SJSA1 (cell line): ENCODE data around the gene SUSD4. TPM values are rescaled to one million over a fixed set of nuclear protein-coding genes. Genes with fewer than 3 reads are reported as not detected.

Experiments used
- DNase-seq, 2 experiments: peaks; one replicate each; pipeline ENCODE4 v3.0.0-alpha.2; 2015 to 2020; ENCODE audit warnings: low spot score in 2 of 2, low read depth in 1 of 2
- H3K27ac ChIP-seq: fragments of 250-450 bp; sonication (Bioruptor Pico); 2 replicates; pipeline ENCODE4 v1.5.1; 2020; ENCODE audit warnings: mild to moderate bottlenecking, moderate library complexity
- H3K27me3 ChIP-seq: fragments of 250-450 bp; sonication (Bioruptor Pico); replicated peaks from 2 replicates; pipeline ENCODE4 v1.5.1; 2020; ENCODE audit warnings: mild to moderate bottlenecking, moderate library complexity
- H3K36me3 ChIP-seq: fragments of 250-450 bp; sonication (Bioruptor Pico); 2 replicates; pipeline ENCODE4 v1.5.1; 2020; ENCODE audit warnings: mild to moderate bottlenecking
- H3K4me1 ChIP-seq: fragments of 250-450 bp; sonication (Bioruptor Pico); replicated peaks from 2 replicates; pipeline ENCODE4 v1.6.1; 2021; ENCODE audit warnings: mild to moderate bottlenecking
- H3K4me3 ChIP-seq: fragments of 250-450 bp; sonication (Bioruptor Pico); 2 replicates; pipeline ENCODE4 v1.5.1; 2020; ENCODE audit warnings: mild to moderate bottlenecking
- H3K9me3 ChIP-seq: fragments of 250-450 bp; sonication (Bioruptor Pico); replicated peaks from 2 replicates; pipeline ENCODE4 v1.5.1; 2020; ENCODE audit warnings: mild to moderate bottlenecking
- total RNA-seq: library from RNA; depleted of rRNA; stranded (reverse); fragments of >200 nt; shearing (Covaris generic); gene quantifications from 2 replicates; pipeline ENCODE4 v1.2.3, GENCODE V29; 2014

The SUSD4 gene
- total RNA-seq, 1 experiment from 2014 or later, result 0.74 TPM

- peak in 1 of 2 experiments; percentile 17 for DNase-seq
- Histone ChIP-seq H3K36me3 (no peaks in the 10 kb centered on the region), H3K4me3 (no peak overlapping the region), H3K4me1 (peaks cover 11% of the 10 kb centered on the region), H3K27ac (no peak overlapping the region), H3K9me3 (no peaks in the 10 kb centered on the region), H3K27me3 (no peaks in the 10 kb centered on the region)
Observed at GRCh38 chr1:223243441-223244050, 120.4 kb downstream of the SUSD4 start.

GRCh38 chr1:223242971-223243370 lies 121.0 kb downstream of the SUSD4 start:
- Histone ChIP-seq H3K4me1 (peaks cover 11% of the 10 kb centered on the region), H3K9me3 (no peaks in the 10 kb centered on the region), H3K27ac (no peak overlapping the region), H3K4me3 (no peak overlapping the region), H3K36me3 (no peaks in the 10 kb centered on the region), H3K27me3 (no peaks in the 10 kb centered on the region)
- no peak for DNase-seq

GRCh38 chr1:223242382-223242955 lies 121.5 kb downstream of the SUSD4 start:
- Histone ChIP-seq H3K4me1 (peaks cover 11% of the 10 kb centered on the region), H3K36me3 (no peaks in the 10 kb centered on the region), H3K4me3 (no peak overlapping the region), H3K27me3 (no peaks in the 10 kb centered on the region), H3K27ac (no peak overlapping the region), H3K9me3 (no peaks in the 10 kb centered on the region)
- DNase-seq, result peak in 1 of 2 experiments; percentile 41

DNA sequence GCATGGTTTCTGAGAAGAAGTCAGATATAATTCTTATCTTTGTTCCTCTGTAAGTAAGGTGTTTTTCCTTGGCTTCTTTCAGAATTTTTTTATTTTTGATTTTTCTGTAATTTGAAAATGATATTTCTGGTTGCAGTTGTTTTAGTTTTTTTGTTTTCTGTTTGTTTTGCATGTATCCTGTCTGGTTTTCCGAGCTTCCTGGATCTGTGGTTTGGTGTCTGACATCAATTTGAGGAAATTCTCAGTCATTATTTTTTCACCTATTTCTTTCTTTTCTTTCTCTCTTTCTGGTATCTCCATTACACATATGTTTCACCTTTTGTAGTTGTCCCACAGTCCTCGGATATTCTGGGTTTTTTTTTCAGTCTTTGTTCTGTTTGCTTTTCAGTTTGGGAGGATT lies 123.9 kb downstream of the SUSD4 start:
- no peaks in the 10 kb centered on the region for H3K27me3 ChIP-seq
- H3K4me1 ChIP-seq, result peaks cover 10% of the 10 kb centered on the region
- no peaks in the 10 kb centered on the region for H3K36me3 ChIP-seq
- DNase-seq, result no peak
- H3K27ac ChIP-seq, result no peak overlapping the region
- no peak overlapping the region for H3K4me3 ChIP-seq
- no peaks in the 10 kb centered on the region for H3K9me3 ChIP-seq

- H3K9me3 ChIP-seq, result no peaks in the 10 kb centered on the region
- H3K36me3 ChIP-seq, result no peaks in the 10 kb centered on the region
- no peaks in the 10 kb centered on the region for H3K27me3 ChIP-seq
- peak overlapping the region; percentile 98; the same call in 1 of the 2 replicates for H3K27ac ChIP-seq
- H3K4me1 ChIP-seq, result peaks cover 48% of the 10 kb centered on the region
- no peak overlapping the region for H3K4me3 ChIP-seq
- DNase-seq, result peak in 1 of 2 experiments; percentile 6
Observed at GRCh38 chr1:223235091-223235490, 128.9 kb downstream of the SUSD4 start.

GRCh38 chr1:223234534-223234933 lies 129.4 kb downstream of the SUSD4 start:
- Histone ChIP-seq H3K4me1 (peaks cover 53% of the 10 kb centered on the region), H3K36me3 (no peaks in the 10 kb centered on the region), H3K4me3 (no peak overlapping the region), H3K27ac (peak overlapping the region; percentile 98), H3K9me3 (no peaks in the 10 kb centered on the region), H3K27me3 (no peaks in the 10 kb centered on the region)
- DNase-seq, result no peak

DNA sequence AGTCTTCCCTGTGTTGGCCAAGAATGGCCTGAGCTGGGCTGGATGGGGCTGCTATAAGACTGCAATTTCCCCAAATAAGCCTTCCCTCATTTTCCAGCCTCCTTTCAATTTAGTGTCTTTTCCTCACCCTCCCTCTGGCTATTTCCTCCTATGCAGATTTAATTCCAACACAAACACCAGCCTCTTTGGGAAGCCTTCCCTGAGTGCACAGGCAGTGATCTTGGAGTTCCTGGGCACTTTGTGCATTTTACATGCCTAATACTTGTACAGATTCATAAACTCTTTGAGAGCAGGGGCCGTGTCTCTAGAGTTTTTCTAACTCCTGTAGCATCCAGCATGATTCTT lies 129.8 kb downstream of the SUSD4 start:
- Histone ChIP-seq H3K9me3 (no peaks in the 10 kb centered on the region), H3K4me3 (no peak overlapping the region), H3K36me3 (no peaks in the 10 kb centered on the region), H3K27me3 (no peaks in the 10 kb centered on the region), H3K4me1 (peaks cover 57% of the 10 kb centered on the region), H3K27ac (peak overlapping the region; percentile 98)
- peak in 1 of 2 experiments; percentile 16 for DNase-seq

GRCh38 chr1:223233410-223234169 lies 130.4 kb downstream of the SUSD4 start:
- no peaks in the 10 kb centered on the region for H3K9me3 ChIP-seq
- peaks cover 63% of the 10 kb centered on the region for H3K4me1 ChIP-seq
- H3K36me3 ChIP-seq, result no peaks in the 10 kb centered on the region
- no peaks in the 10 kb centered on the region for H3K27me3 ChIP-seq
- H3K4me3 ChIP-seq, result no peak overlapping the region
- peak; percentile 90 to 94 for DNase-seq
- H3K27ac ChIP-seq, result peak overlapping the region; percentile 98

GRCh38 chr1:223233019-223233409 lies 131.0 kb downstream of the SUSD4 start:
- Histone ChIP-seq H3K4me3 (no peak overlapping the region), H3K9me3 (no peaks in the 10 kb centered on the region), H3K27me3 (no peaks in the 10 kb centered on the region), H3K36me3 (no peaks in the 10 kb centered on the region), H3K4me1 (peaks cover 69% of the 10 kb centered on the region), H3K27ac (peak overlapping the region; percentile 98)
- peak in 1 of 2 experiments; percentile 17 for DNase-seq

DNA sequence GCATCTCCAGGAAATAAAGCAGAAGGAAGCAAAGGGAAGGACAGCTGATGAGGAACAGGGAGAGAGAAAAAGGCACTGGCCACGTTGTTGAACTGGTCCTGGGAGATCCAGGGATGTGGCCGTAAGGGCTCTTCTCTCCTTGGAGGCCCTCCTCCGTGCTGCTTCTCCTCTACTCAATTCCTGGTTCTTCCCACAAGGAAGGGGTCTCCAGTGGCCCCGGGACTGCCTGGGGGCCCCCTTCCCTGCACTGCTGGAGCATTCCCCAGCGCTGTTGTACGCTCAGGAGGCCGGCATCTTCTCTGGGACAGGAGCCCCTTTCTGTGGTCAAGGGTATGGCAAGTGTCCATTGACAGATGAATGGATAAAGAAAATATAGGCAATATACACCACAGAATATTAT lies 132.4 kb downstream of the SUSD4 start:
- DNase-seq, result peak in 1 of 2 experiments; percentile 25
- Histone ChIP-seq H3K4me1 (peaks cover 69% of the 10 kb centered on the region), H3K27ac (peak overlapping the region; percentile 98), H3K27me3 (no peaks in the 10 kb centered on the region), H3K9me3 (no peaks in the 10 kb centered on the region), H3K4me3 (no peak overlapping the region), H3K36me3 (no peaks in the 10 kb centered on the region)

DNA sequence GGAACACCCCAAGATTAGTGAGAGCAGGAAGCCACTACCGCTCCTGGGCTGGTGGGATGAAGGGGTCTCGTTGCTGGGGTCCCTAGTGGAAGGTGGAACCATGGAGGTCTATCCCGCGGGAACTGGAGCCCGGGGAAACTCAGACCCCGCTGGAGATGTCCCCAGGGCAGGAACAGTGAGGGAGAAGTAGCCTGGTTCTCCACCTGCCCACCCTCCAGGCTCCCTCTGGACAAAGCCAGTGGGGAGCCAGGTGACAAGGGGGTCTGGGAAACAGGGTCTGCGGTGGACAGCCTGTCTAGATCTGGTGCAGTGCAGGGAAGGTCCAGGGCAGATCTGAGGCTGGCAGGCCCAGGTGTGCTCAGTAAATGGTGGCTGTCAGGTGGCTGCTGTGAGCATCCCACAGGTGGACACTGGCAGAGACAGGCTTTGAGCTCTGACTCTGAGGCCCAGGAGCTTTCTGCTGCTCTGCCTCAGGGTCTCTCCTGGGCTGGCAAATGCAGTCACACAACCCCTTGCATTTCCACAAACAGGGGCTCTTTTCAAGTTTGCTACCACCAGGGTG lies 132.9 kb downstream of the SUSD4 start:
- Histone ChIP-seq H3K4me3 (no peak overlapping the region), H3K27ac (peak overlapping the region; percentile 98), H3K36me3 (no peaks in the 10 kb centered on the region), H3K9me3 (no peaks in the 10 kb centered on the region), H3K4me1 (peaks cover 69% of the 10 kb centered on the region), H3K27me3 (no peaks in the 10 kb centered on the region)
- DNase-seq, result peak in 1 of 2 experiments; percentile 39

GRCh38 chr1:223230161-223230881 lies 133.7 kb downstream of the SUSD4 start:
- no peaks in the 10 kb centered on the region for H3K9me3 ChIP-seq
- H3K4me1 ChIP-seq, result peaks cover 69% of the 10 kb centered on the region
- no peaks in the 10 kb centered on the region for H3K36me3 ChIP-seq
- H3K27me3 ChIP-seq, result no peaks in the 10 kb centered on the region
- peak overlapping the region; percentile 98 for H3K27ac ChIP-seq
- 0 out of 2 replicates have a peak overlapping the region, but pooled peaks have one; percentile 5 for H3K4me3 ChIP-seq
- DNase-seq, result peak; percentile 86 to 92

GRCh38 chr1:223229756-223230155 lies 134.2 kb downstream of the SUSD4 start:
- Histone ChIP-seq H3K9me3 (no peaks in the 10 kb centered on the region), H3K27ac (peak overlapping the region; percentile 98), H3K27me3 (no peaks in the 10 kb centered on the region), H3K4me1 (peaks cover 68% of the 10 kb centered on the region), H3K4me3 (no peak overlapping the region), H3K36me3 (no peaks in the 10 kb centered on the region)
- DNase-seq, result peak in 1 of 2 experiments; percentile 42
